Activated CD8-positive, alpha-beta T cell treated with anti-CD3 and anti-CD28 coated beads for 36 hours (primary cell): Measurements from ENCODE around the gene CLCNKA. TPM values are rescaled to one million over a fixed set of nuclear protein-coding genes. Genes with fewer than 3 reads are reported as not detected.
A peak's percentile ranks its signal among the peaks of the same experiment; 100 is the strongest.
"Not testable (repeated sequence)": the region's sequence is repeated elsewhere in the genome, so short reads cannot be mapped to it uniquely, and the experiment has no call there.

Experiments
- ATAC-seq: fragments of 200-7000 bp; cut with Tn5 transposase; one replicate; pipeline ENCODE4 v1.10.0; 2021; ENCODE audit warnings: mild to moderate bottlenecking, moderate library complexity
- CTCF ChIA-PET: fragments of 350-600 bp; sonication (Branson Sonifier 250); formaldehyde crosslinking; loops from one replicate; lab custom pipeline; 2021; ENCODE audit warnings: antibody characterized with exemption; lab: Charles Lee
- POLR2A ChIA-PET: fragments of 350-600 bp; sonication (Branson Sonifier 250); formaldehyde crosslinking; loops from one replicate; lab custom pipeline; 2021; ENCODE audit warnings: antibody characterized with exemption; lab: Charles Lee
- DNase-seq: peaks from one replicate; pipeline ENCODE4 v3.0.0-alpha.2; 2020
- H3K27ac Mint-ChIP-seq: one replicate; pipeline ENCODE4 v1.8.0; 2021; ENCODE audit warnings: mild to moderate bottlenecking, mixed read lengths
- H3K27me3 Mint-ChIP-seq: one replicate; pipeline ENCODE4 v1.8.0; 2021; ENCODE audit warnings: mixed read lengths
- H3K36me3 Mint-ChIP-seq: one replicate; pipeline ENCODE4 v1.8.0; 2021; ENCODE audit warnings: low read depth, mixed read lengths
- H3K4me1 Mint-ChIP-seq: one replicate; pipeline ENCODE4 v1.8.0; 2021; ENCODE audit warnings: low read depth, mixed read lengths
- H3K4me3 Mint-ChIP-seq: one replicate; pipeline ENCODE4 v1.8.0; 2021; ENCODE audit warnings: mild to moderate bottlenecking, moderate library complexity, mixed read lengths
- H3K9me3 Mint-ChIP-seq: one replicate; pipeline ENCODE4 v1.8.0; 2021; ENCODE audit warnings: mixed read lengths
- intact Hi-C: fragments of 100-400 bp; cut with micrococcal nuclease; formaldehyde crosslinking; loops from one replicate; pipeline ENCODE4 v1.10.0; 2022
- total RNA-seq, 2 experiments: library from RNA; stranded (reverse); gene quantifications; one replicate each; pipeline ENCODE4 v1.2.3, GENCODE V29; 2021
- TF ChIP-seq, protein P1 (sequence below): fragments of 200-600 bp; IDR thresholded peaks from one replicate; pipeline ENCODE4 v1.8.0; 2022; ENCODE audit warnings: antibody characterized with exemption, mild to moderate bottlenecking

CLCNKA gene
- total RNA-seq, 2 experiments from 2014 or later, result not detected

DNA sequence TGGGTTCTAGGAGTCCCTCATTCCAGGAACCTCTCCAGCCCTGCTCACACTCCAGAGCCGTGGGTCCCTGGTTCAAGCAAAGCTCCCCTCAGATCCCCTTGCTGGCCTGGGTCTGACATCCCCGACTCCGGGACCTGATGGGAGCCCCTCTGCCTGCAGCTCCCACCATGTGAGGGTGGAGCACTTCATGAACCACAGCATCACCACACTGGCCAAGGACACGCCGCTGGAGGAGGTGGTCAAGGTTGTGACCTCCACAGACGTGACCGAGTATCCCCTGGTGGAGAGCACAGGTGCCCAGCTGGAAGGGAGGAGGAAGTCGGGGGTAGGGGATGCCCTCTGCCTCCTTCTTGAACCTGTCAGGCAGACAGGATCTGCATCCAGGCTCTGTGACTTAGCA lies 9.7 kb downstream of the CLCNKA start:
- H3K4me3 Mint-ChIP-seq, result no peak overlapping the region
- H3K9me3 Mint-ChIP-seq, result no peaks in the 10 kb centered on the region
- intact Hi-C loops, result no loop called here

DNA sequence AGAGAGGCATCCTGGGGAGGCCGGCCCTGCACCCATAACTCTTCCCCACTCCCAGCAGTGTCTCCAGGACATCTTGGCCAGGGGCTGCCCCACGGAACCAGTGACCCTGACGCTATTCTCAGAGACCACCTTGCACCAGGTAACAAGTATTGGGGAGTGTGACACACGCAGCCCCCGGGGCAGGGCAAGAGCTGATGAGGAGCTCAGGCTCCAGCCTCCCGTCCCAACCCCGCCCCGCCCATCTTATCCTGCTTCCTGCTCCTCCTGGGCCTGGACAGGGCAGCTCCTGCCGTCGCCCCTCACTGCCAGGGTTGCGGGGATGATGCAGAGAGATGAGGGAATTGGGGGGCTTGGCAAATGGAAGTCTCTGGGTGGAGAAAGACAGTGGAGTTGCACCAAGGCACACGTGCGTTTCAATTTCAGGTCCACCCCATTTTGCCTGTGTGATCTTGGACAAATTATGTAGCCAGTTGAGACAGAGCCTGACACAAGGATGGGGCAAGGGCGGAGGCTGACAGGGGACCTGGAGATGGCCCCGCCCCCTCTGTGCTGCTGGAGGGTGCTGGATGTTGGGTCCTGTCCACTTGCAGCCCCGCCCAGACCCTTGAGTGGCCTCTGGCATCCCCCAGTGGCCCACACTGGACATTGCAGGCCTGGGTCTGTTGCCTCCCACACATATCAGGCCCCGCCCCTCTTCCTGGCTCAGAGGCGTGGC lies 10.7 kb downstream of the CLCNKA start:
- Mint-ChIP-seq H3K4me3 (no peak overlapping the region), H3K27me3 (peaks cover 18% of the 10 kb centered on the region), H3K4me1 (peaks cover 3% of the 10 kb centered on the region), H3K9me3 (no peaks in the 10 kb centered on the region), H3K36me3 (no peaks in the 10 kb centered on the region), H3K27ac (no peak overlapping the region)
- ChIA-PET POLR2A (no interaction called here), CTCF (interaction anchor here (0.6 to 1.6 kb wide), 5 partner anchors 20 to 241 kb away, joined by 3 to 9 read pairs (median 3); no protein-coding TSS in a partner anchor)
- TF ChIP-seq, protein P1, sequence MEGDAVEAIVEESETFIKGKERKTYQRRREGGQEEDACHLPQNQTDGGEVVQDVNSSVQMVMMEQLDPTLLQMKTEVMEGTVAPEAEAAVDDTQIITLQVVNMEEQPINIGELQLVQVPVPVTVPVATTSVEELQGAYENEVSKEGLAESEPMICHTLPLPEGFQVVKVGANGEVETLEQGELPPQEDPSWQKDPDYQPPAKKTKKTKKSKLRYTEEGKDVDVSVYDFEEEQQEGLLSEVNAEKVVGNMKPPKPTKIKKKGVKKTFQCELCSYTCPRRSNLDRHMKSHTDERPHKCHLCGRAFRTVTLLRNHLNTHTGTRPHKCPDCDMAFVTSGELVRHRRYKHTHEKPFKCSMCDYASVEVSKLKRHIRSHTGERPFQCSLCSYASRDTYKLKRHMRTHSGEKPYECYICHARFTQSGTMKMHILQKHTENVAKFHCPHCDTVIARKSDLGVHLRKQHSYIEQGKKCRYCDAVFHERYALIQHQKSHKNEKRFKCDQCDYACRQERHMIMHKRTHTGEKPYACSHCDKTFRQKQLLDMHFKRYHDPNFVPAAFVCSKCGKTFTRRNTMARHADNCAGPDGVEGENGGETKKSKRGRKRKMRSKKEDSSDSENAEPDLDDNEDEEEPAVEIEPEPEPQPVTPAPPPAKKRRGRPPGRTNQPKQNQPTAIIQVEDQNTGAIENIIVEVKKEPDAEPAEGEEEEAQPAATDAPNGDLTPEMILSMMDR, result peak; percentile 79
- intact Hi-C loops, result no loop called here
- peak; percentile 100 for ATAC-seq
- DNase-seq, result peak; percentile 83

More for the DNA sequence above, 9.7 kb downstream of the CLCNKA start:
- POLR2A ChIA-PET, result no interaction called here
- CTCF ChIA-PET, result no interaction called here
- Mint-ChIP-seq H3K27me3 (peaks cover 18% of the 10 kb centered on the region), H3K36me3 (no peaks in the 10 kb centered on the region), H3K27ac (no peak overlapping the region), H3K4me1 (peaks cover 3% of the 10 kb centered on the region)
- DNase-seq, result no peak
- TF ChIP-seq, protein P1, result no peak
- ATAC-seq, result no peak

DNA sequence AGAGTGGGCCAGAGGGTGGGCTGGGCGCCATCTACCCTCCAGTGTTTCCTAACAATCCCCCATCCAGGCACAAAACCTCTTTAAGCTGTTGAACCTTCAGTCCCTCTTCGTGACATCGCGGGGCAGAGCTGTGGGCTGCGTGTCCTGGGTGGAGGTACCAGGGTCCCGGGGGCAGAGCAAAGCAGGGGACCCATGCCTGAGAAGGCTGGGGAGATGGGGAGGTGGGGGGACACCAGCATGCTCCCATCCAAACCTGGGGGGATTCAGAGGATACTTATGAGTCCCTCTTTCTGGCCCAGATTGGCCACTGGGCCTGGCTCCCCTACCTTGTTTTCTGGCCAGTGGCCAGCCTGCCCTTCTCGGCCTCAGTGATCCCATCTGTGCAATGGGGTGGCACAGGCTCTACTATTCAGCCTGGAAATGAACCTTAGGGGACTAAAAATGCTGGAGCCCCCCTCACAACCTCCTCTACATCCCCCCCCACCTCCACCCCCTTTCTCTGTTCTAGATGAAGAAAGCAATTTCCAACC lies 11.3 kb downstream of the CLCNKA start:
- H3K36me3 Mint-ChIP-seq, intact Hi-C loops, ATAC-seq, H3K4me3 Mint-ChIP-seq, POLR2A ChIA-PET, H3K4me1 Mint-ChIP-seq, H3K9me3 Mint-ChIP-seq, DNase-seq, H3K27ac Mint-ChIP-seq: not testable (repeated sequence)
- peaks cover 13% of the 10 kb centered on the region for H3K27me3 Mint-ChIP-seq
- CTCF ChIA-PET, result interaction anchor here (1.5 to 1.6 kb wide), 2 partner anchors 23 to 26 kb away, joined by 5 to 9 read pairs; no protein-coding TSS in a partner anchor

DNA sequence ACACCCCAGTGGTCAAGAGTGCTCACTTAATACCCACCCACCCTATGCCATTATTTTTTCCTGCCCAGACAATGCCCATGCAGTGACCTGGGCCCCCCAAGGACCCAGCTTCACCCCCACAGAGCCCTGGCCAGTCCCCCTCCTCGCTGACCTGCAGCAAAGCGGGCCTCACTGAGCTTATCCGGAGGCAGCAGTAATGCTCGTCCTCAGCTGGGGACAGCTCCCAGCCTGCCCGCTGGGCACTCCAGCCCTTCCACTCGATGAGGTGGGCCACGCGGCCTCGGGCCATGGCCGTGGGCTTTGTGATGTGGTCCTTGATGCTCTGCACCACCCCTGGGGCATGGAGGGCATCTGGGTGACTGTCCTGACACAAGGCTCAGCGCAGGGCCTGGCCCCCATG lies 14.6 kb downstream of the CLCNKA start:
- not testable (repeated sequence) for H3K4me1 Mint-ChIP-seq

DNA sequence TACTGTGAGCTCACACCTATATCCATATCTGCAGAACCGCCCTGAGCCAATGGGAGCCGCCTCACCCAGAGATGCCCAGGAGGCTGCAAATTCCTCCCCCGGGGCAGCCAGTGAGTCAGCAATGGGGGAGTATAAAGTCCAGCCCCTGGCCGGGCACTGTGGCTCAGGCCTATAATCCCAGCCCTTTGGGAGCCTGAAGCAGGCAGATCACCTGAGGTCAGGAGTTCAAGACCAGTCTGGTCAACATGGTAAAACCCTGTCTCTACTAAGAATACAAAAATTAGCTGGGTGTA lies 16.7 kb downstream of the CLCNKA start:
- TF ChIP-seq, protein P1, result no peak
- Mint-ChIP-seq H3K36me3 (no peaks in the 10 kb centered on the region), H3K4me3 (no peak overlapping the region), H3K27ac (no peak overlapping the region), H3K4me1 (no peaks in the 10 kb centered on the region), H3K9me3 (no peaks in the 10 kb centered on the region), H3K27me3 (no peaks in the 10 kb centered on the region)
- DNase-seq, result no peak
- ChIA-PET POLR2A (no interaction called here), CTCF (interaction anchor here (0.8 kb wide), 1 partner anchor 34 kb away, joined by 3 read pairs; no protein-coding TSS in a partner anchor)
- intact Hi-C loops, result no loop called here
- ATAC-seq, result no peak

More for the DNA sequence above, 14.6 kb downstream of the CLCNKA start:
- H3K27ac Mint-ChIP-seq, ATAC-seq, H3K27me3 Mint-ChIP-seq, intact Hi-C loops, DNase-seq, POLR2A ChIA-PET, H3K9me3 Mint-ChIP-seq, H3K36me3 Mint-ChIP-seq, CTCF ChIA-PET, H3K4me3 Mint-ChIP-seq: not testable (repeated sequence)

DNA sequence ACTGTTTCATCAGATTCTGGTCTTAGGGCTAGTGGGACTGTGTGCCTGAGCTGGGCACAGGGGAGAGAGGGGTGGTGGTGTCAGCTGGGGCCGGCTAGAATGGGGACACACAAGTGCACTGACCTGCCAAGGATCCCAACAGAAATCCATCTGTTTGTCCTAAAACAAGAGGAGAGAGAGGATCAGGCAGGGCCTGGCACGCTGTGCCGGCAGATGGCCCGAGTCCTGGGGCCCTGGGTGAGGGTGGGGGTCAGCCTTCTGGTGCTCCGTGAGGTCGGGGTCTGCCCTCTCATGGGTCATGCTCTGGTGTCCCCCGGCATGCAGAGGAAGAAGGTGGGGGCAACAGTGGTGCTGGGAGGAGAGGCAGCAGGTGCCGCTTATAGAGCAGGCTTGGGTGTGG lies 18.0 kb downstream of the CLCNKA start:
- CTCF ChIA-PET, result interaction anchor here (0.6 kb wide), 1 partner anchor 116 kb away, joined by 3 read pairs; no protein-coding TSS in a partner anchor
- DNase-seq, H3K4me3 Mint-ChIP-seq, intact Hi-C loops, H3K9me3 Mint-ChIP-seq, H3K27me3 Mint-ChIP-seq, H3K27ac Mint-ChIP-seq, H3K4me1 Mint-ChIP-seq, ATAC-seq, H3K36me3 Mint-ChIP-seq, POLR2A ChIA-PET: not testable (repeated sequence)
